ENCODE measurements around the gene CASP12. TPM values are rescaled to one million over a fixed set of nuclear protein-coding genes. Genes with fewer than 3 reads are reported as not detected.

Gene CASP12
- total and polyA plus RNA-seq, 2 of the 4 experiments (the other 2 are of a cell fraction): 0.07 TPM; not detected in 1

DNA sequence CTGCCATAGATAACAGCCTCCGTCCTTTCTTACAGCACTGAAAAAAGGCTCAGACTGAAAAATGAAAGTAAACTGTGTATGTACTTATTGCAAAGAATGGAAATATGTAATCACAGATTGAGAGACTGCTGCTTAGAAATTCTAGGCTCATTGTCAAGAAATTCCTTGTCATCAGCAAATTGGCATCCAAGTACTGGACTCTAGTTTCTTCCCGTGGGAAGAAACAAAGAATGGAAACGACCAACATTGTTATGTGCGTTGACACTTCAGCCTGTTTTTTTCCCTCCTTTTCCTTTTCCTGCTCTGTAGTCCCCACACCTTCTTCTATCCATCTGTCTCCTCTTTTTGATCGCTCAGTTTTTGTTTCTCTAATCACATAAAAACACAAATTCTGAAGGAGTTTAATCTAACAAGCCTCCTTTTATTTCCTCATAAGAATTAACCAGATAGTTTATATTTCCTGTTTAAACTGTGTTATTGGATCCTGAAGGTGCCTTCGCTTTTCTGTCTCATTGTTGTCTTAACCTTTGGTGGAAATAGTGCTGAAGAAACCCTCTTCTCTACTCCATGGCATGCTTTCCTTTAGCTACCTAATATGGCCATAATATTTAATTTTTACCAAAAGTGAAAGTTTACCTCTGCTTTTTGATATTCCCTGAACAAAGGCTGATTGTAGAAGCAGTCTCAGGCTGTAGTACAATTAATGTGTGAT is 20.0 kb upstream of the CASP12 start:
- intact Hi-C loops (cut with micrococcal nuclease) (no loop called here), dilution Hi-C loops (cut with HindIII; ENCODE audit: low sequenced_read_pairs, unreplicated experiment) (no loop called here), in situ Hi-C loops (cut with MboI; ENCODE audit: low sequenced_read_pairs) (no loop called here)
- H2AK9ac ChIP-seq (replicated peaks; ENCODE audit: low read depth, low read length, poor library complexity): no peak overlapping the region
- H3K14ac ChIP-seq (replicated peaks; ENCODE audit: low read depth, low read length): peak overlapping the region; percentile 86
- CTCF ChIA-PET: no interaction called here
- no peak overlapping the region for H2AFZ ChIP-seq (replicated peaks; ENCODE audit: low read length, poor library complexity)
- H3K4me1 ChIP-seq (ENCODE audit: control insufficient read depth, insufficient read depth, low read length): peaks cover 5% of the 10 kb centered on the region
- H3K56ac ChIP-seq (ENCODE audit: extremely low read depth, insufficient read depth, low read length): no peak overlapping the region
- POLR2A ChIA-PET (ENCODE audit: unreplicated experiment): no interaction called here
- H3K36me3 ChIP-seq (ENCODE audit: control insufficient read depth, insufficient read depth, low read length): no peaks in the 10 kb centered on the region
- peak overlapping the region; percentile 62; the same call in 1 of the 2 replicates for H2BK120ac ChIP-seq (ENCODE audit: low read depth, low read length)
- WGBS, 2 experiments (ENCODE audit: extremely low coverage in 2 of 2, insufficient read length in 1 of 2): 13% methylated on average over 3 of the region's 6 CpGs; no CpG with 5 or more reads in 1 of the 2 experiments
- no peak overlapping the region for H2AK5ac ChIP-seq (ENCODE audit: low read depth, low read length)
- H3K9me1 ChIP-seq (ENCODE audit: insufficient read depth, low read length): peaks cover 3% of the 10 kb centered on the region; the same call in 1 of the 2 replicates
- no peaks in the 10 kb centered on the region for H3K79me1 ChIP-seq (ENCODE audit: low read depth in 1 of 2, low read length in 2 of 2)
- peak overlapping the region; percentile 68; the same call in 1 of the 2 replicates for H3K18ac ChIP-seq (ENCODE audit: low read depth, low read length)
- peak overlapping the region; percentile 37; the same call in 1 of the 3 replicates for H2BK15ac ChIP-seq (ENCODE audit: low read depth, low read length)
- H2BK5ac ChIP-seq (ENCODE audit: low read depth, low read length, poor library complexity, severe bottlenecking): peak overlapping the region; percentile 72
- H4K91ac ChIP-seq (ENCODE audit: insufficient read depth, low read depth, low read length): no peak overlapping the region
- no peaks in the 10 kb centered on the region for H3K9me3 ChIP-seq (ENCODE audit: control insufficient read depth, insufficient read depth, low read length)
- TF ChIP-seq RFX5 (IDR thresholded peaks at IDR 0.05; ENCODE audit: low read depth, low read length) (no peak), RAD21 (IDR thresholded peaks at IDR 0.05; ENCODE audit: low read length) (no peak), MAFK (IDR thresholded peaks at IDR 0.05; ENCODE audit: low read depth, low read length) (peak; percentile 60), MAZ (IDR thresholded peaks at IDR 0.05; ENCODE audit: borderline replicate concordance, low read depth, low read length) (no peak), CEBPB (IDR thresholded peaks at IDR 0.05; ENCODE audit: low read depth, low read length) (no peak)
- TF ChIP-seq, protein P1, sequence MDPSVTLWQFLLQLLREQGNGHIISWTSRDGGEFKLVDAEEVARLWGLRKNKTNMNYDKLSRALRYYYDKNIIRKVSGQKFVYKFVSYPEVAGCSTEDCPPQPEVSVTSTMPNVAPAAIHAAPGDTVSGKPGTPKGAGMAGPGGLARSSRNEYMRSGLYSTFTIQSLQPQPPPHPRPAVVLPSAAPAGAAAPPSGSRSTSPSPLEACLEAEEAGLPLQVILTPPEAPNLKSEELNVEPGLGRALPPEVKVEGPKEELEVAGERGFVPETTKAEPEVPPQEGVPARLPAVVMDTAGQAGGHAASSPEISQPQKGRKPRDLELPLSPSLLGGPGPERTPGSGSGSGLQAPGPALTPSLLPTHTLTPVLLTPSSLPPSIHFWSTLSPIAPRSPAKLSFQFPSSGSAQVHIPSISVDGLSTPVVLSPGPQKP (IDR thresholded peaks at IDR 0.05; ENCODE audit: borderline replicate concordance, low read depth, low read length): no peak
- peak overlapping the region; percentile 84; the same call in 1 of the 2 replicates for H3K4me2 ChIP-seq (ENCODE audit: low read depth, low read length)
- H4K5ac ChIP-seq (ENCODE audit: low read depth, low read length): peak overlapping the region; percentile 68; the same call in 1 of the 2 replicates
- H3K27me3 ChIP-seq (ENCODE audit: control insufficient read depth, insufficient read depth, low read length): no peaks in the 10 kb centered on the region
- H3K9ac ChIP-seq (ENCODE audit: low read depth, low read length): peak overlapping the region; percentile 9; the same call in 1 of the 2 replicates
- no TSS peak for BruUV-seq (replicated peaks)
- peak overlapping the region in 1 of 2 experiments; percentile 73; a peak in 2 of 4 replicates for H4K8ac ChIP-seq (ENCODE audit: low read depth in 2 of 2, low read length in 2 of 2)
- DNase-seq (peak; percentile 93), ATAC-seq (ENCODE audit: low read depth) (peak; percentile 79)
- H3K27ac ChIP-seq (ENCODE audit: insufficient read depth, low read length): no peak overlapping the region
- H3K4ac ChIP-seq (ENCODE audit: low read depth, low read length): peak overlapping the region; percentile 11; the same call in 1 of the 2 replicates
- peak overlapping the region; percentile 45; the same call in 1 of the 2 replicates for H3K4me3 ChIP-seq (ENCODE audit: insufficient read depth, low read depth, low read length)
- peak overlapping the region; percentile 86 for H2BK20ac ChIP-seq (ENCODE audit: low read depth, low read length)
- peak overlapping the region; percentile 89; the same call in 1 of the 2 replicates for H3K23ac ChIP-seq (ENCODE audit: low read depth, low read length)
- H4K20me1 ChIP-seq (ENCODE audit: insufficient read depth, low read length): no peaks in the 10 kb centered on the region
